Glomerular endothelial cell (primary cell): ENCODE results near the gene IGF2. TPM values are rescaled to one million over a fixed set of nuclear protein-coding genes. Genes with fewer than 3 reads are reported as not detected.

Experiments used
- DNase-seq: peaks from one replicate; pipeline ENCODE4 v3.0.0-alpha.2; 2011; ENCODE audit warnings: low read depth, low spot score; ENCODE audit errors: extremely low read depth
- total RNA-seq: library from RNA; depleted of rRNA; stranded (reverse); fragments of >200 nt; gene quantifications from 2 replicates; pipeline ENCODE4 v1.2.3, GENCODE V29; 2015

The IGF2 gene
- total RNA-seq, 1 donor from 2014 or later, result 50.6 TPM

GRCh38 chr11:2106583-2107209 lies 32.5 kb downstream of the IGF2 start:
- DNase-seq, result no peak

DNA sequence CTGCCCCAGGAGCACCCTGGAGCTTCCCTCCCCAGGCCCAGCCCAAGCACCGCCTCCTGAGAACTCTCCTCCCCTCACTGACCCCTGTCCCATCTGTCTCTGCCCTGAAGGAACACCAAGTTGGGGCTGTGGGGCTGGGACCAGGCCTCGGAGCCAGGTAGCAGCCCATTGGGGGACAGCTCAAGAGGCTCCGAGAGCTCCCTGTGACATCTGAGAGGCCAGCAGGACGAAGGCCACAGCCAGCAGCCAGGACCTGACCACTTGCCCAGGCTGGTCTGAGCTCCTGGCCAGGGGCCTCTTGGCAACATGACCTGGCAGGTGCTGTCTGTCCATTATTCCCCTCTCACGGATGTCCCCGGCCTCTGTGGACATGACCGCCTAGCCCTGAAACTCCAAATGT lies 33.7 kb downstream of the IGF2 start:
- no peak for DNase-seq

GRCh38 chr11:2104524-2105440 lies 34.4 kb downstream of the IGF2 start:
- no peak for DNase-seq

GRCh38 chr11:2103668-2104523 lies 35.3 kb downstream of the IGF2 start:
- no peak for DNase-seq

- no peak for DNase-seq
Observed at GRCh38 chr11:2102883-2103213, 36.3 kb downstream of the IGF2 start.

GRCh38 chr11:2102132-2102882 lies 36.9 kb downstream of the IGF2 start:
- no peak for DNase-seq

DNA sequence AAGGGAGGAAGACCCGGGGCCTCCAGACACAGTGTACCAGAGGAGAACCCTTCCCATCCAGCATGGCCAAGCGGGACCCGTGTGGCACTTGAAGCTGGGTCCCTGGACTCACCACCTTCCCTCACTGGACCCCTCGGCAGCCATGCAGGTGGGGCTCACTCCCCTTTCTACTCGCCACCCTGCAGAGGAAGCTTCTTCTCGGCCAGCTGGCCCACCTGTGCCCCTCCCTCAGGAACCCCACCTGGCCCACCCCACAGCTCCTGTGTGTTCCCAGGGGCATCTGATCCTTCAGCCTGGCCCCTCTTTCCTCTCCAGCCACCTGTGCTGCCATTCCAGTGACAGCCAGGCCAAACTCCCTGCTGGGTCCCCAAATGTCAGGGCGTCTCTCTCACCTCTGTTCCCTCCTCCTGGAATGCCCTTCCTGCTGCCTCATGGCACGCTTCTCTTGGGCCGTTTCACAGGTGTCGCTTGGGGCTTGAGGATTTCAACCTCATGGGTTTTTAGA lies 38.0 kb downstream of the IGF2 start:
- no peak for DNase-seq

DNA sequence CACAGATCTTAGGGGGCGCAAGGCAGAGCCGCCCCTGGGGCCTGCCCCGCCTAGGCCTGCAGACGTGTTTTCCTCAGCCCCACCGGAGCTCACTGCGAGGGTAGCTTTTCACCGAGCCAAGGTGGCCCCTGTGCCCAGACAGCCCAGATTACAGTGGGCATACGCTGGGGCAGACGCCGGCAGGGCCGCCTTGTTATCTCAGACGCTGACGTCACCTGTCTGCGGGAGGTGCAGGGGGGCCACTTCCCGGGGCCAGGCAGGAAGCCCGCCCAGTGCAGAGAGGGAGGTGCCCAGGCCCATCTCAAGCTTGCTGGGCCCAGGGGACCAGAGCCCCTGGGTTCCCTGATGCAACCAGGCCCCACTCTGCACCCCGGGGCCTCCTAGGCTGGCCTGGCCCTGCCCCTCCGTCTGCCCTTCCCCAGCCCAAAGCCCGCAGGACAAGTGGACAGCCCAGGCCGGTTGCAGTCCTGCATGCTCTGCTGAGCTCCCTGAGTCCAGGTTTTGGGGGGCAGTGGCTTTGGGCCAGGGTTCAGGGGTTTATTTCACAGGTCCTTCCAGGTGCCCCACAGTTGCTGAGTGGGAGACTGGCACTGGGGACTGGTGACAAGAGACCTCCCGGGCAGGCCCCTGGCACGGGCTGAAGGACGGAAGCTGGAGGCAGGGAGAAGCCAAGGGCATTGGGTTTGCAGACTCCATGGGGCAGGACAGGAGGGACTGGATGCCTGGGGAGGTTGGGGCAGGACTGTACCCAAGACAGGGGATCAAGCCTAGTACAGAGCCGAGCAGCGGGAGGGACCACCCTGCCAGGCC lies 38.6 kb downstream of the IGF2 start:
- no peak for DNase-seq

- DNase-seq, result no peak
Observed at GRCh38 chr11:2099516-2100349, 39.5 kb downstream of the IGF2 start.

- DNase-seq, result no peak
Observed at GRCh38 chr11:2098691-2099515, 40.3 kb downstream of the IGF2 start.

GRCh38 chr11:2097998-2098690 lies 41.0 kb downstream of the IGF2 start:
- no peak for DNase-seq

DNA sequence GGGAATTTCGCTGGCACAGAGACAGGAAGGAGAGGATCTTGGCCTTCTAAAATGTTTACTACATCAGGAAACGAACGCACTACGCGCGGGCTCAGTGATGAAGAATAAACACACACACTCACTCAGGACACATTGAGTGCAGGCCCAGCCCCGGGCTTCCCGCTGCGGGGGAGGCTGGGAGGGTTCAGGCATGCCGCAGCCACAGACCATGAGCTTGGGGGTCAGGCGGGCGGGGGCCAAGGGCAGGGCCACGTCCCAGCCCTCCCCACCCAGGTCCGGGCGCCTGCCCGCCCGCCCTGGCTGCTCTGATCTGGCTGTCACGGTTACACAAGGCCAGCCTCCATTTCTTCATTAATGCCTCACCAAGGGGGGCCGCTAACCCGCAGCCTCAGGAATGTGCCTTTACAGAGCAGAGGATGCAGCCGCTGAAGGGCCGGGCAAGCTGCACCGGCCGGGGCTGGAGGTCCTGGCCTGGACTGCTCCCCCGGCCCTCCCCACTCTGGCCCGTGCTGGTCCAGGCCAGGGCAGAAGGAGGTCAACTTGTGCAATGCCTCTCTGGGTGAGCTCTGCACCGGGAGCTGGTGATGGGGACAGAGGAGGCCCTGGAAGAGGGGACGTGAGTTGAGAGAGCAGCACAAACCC lies 41.7 kb downstream of the IGF2 start:
- DNase-seq, result no peak

GRCh38 chr11:2096919-2097301 lies 42.3 kb downstream of the IGF2 start:
- DNase-seq, result no peak

DNA sequence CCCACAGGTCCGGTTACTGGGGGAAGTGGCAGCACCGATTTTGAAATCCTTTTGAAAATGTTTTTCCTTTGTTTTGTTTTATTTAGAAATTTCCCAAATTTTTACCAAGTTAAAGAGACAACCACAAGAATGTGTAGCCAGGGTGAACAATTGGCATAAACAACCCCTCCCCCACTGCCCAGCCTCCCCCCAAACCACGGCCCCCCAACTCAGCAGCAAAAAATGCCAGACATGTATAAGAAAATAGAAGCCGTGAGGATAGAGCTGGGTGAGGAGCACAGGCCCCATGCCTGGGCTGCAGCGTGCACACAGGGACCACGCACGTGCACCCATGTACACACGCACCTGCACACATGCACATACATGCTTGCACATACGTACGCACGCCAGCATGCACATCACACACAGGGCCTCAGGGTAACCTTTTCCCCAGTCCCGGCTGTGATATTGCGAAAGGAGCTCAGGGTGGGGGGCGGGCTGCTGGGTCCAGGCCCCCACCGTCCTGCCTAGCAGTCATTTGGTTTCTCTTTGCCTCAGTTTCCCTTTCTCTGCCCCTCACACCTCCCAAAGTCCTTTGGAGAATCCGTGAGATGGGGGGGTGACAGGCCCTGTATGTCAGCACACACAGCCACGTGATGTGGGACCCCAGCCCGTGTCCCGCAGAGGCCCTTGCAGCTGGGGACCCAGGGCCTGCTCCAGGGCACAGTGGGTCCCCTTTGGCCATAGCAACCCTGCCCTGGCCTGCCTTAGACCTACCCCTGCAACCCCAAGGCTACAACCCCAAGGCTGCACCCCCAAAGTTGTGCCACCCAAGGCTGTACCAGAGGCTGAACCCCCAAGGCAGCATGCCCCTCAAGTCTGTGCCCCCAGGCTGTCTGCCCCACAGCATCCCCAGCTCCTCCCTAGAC lies 42.9 kb downstream of the IGF2 start:
- DNase-seq, result no peak

- no peak for DNase-seq
Observed at GRCh38 chr11:2095542-2095941, 43.6 kb downstream of the IGF2 start.

GRCh38 chr11:2095198-2095520 lies 44.0 kb downstream of the IGF2 start:
- DNase-seq, result no peak
